Fibroblast of mammary gland (primary cell): ENCODE data around the gene ZAP70.
"Not testable (repeated sequence)": the region's sequence is repeated elsewhere in the genome, so short reads cannot be mapped to it uniquely, and the experiment has no call there.

Experiments
- DNase-seq: peaks from one replicate; pipeline ENCODE4 v3.0.0-alpha.2; 2010; ENCODE audit warnings: low read depth
- H3K4me3 ChIP-seq: 2 replicates; pipeline ENCODE4 v1.5.1; 2011; ENCODE audit warnings: low read depth, mild to moderate bottlenecking, low read length, moderate library complexity; ENCODE audit not compliant: control insufficient read depth
- CTCF ChIP-seq: conservative IDR thresholded peaks from 2 replicates; pipeline ENCODE4 v1.5.1; 2011; ENCODE audit warnings: low read depth, low read length, inconsistent platforms; ENCODE audit not compliant: control insufficient read depth, insufficient read depth

The ZAP70 gene

GRCh38 chr2:97711394-97711711 is 2.0 kb upstream of the ZAP70 start:
- DNase-seq: no peak
- no peak overlapping the region for H3K4me3 ChIP-seq
- no peak for TF ChIP-seq CTCF

DNA sequence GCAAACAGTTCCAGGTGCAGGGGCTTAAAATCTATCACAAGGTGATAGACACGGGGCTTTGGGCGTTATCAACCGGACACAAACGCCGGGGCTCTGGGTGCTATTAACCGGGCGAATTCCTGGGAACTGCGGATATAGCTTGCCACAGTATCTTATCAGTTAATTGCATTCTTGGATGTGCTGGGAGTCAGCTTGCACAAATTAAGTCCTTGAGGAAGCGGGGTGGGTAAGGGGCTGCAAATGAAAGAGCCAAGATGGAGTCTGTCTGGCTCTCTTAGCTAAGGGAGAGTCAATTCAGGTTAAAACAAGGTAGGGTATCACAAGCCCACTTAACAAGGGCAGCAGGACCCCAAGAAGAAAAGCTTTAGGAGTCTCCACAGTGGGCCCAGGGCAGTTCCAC is 1.2 kb upstream of the ZAP70 start:
- not testable (repeated sequence) for H3K4me3 ChIP-seq, DNase-seq

GRCh38 chr2:97712693-97713295 is 582 bp upstream of the ZAP70 start:
- TF ChIP-seq CTCF: no peak
- H3K4me3 ChIP-seq: no peak overlapping the region
- DNase-seq: no peak

- no peak for DNase-seq
- no peak for TF ChIP-seq CTCF
- no peak overlapping the region for H3K4me3 ChIP-seq
These were observed 941 bp downstream of the ZAP70 start for GRCh38 chr2:97714084-97714949.

- TF ChIP-seq CTCF: no peak
- no peak overlapping the region for H3K4me3 ChIP-seq
- DNase-seq: no peak
These were observed 1.7 kb downstream of the ZAP70 start for GRCh38 chr2:97714950-97715652.

GRCh38 chr2:97715951-97716694 is 2.7 kb downstream of the ZAP70 start:
- DNase-seq: no peak
- H3K4me3 ChIP-seq: no peak overlapping the region
- TF ChIP-seq CTCF: no peak
